Endothelial cell of umbilical vein (primary cell): ENCODE results near the gene POLE4.

Experiments
- CTCF ChIP-seq, 2 donors: IDR thresholded peaks; 1 replicate in 1 of 2; 2 replicates in 1 of 2; pipeline ENCODE4 v1.5.1; 2011; ENCODE audit warnings: low read length in 2 of 2, mild to moderate bottlenecking in 2 of 2, moderate library complexity in 2 of 2, control low read depth in 1 of 2, inconsistent platforms in 1 of 2, low read depth in 1 of 2; ENCODE audit not compliant: insufficient read depth in 1 of 2; ENCODE audit errors: extremely low read depth in 1 of 2
- EZH2 ChIP-seq: IDR thresholded peaks from 2 replicates; pipeline ENCODE4 v1.6.1; 2012; ENCODE audit warnings: borderline replicate concordance, low read depth, mild to moderate bottlenecking, moderate library complexity, low read length, inconsistent platforms; ENCODE audit not compliant: severe bottlenecking
- FOS ChIP-seq: IDR thresholded peaks from 2 replicates; pipeline ENCODE4 v1.6.1; 2011; ENCODE audit warnings: mild to moderate bottlenecking, low read length, moderate library complexity, borderline replicate concordance; ENCODE audit not compliant: insufficient read depth
- GATA2 ChIP-seq: IDR thresholded peaks from 2 replicates; pipeline ENCODE4 v1.7.0; 2011; ENCODE audit warnings: low read depth, mild to moderate bottlenecking, moderate library complexity, mixed read lengths, low read length; ENCODE audit not compliant: insufficient read length, insufficient read depth
- JUN ChIP-seq: IDR thresholded peaks from 2 replicates; pipeline ENCODE4 v1.6.1; 2011; ENCODE audit warnings: borderline replicate concordance, low read depth; ENCODE audit not compliant: insufficient read length, insufficient read depth
- MAX ChIP-seq: IDR thresholded peaks from 2 replicates; pipeline ENCODE4 v1.6.1; 2011; ENCODE audit not compliant: insufficient read depth, insufficient read length
- MYC ChIP-seq: IDR thresholded peaks from one replicate; pipeline ENCODE4 v1.6.1; 2011; ENCODE audit warnings: mild to moderate bottlenecking, low read depth, low read length
- POLR2A ChIP-seq: IDR thresholded peaks from 2 replicates; pipeline ENCODE4 v1.6.1; 2012; ENCODE audit warnings: low read depth, mild to moderate bottlenecking, control low read depth, low read length
- POLR2AphosphoS5 ChIP-seq: IDR thresholded peaks from 2 replicates; pipeline ENCODE4 v1.6.1; 2012; ENCODE audit warnings: low read depth, mild to moderate bottlenecking, control low read depth, low read length, moderate library complexity; ENCODE audit not compliant: insufficient read depth

GRCh38 chr2:74939919-74940812 is 18.3 kb upstream of the POLE4 start:
- TF ChIP-seq CTCF (IDR thresholded peaks at IDR 0.05; ENCODE audit: extremely low read depth in 1 of 2, insufficient read depth in 1 of 2, low read depth in 1 of 2, low read length in 2 of 2): no peak
- TF ChIP-seq POLR2AphosphoS5: no peak
- no peak for TF ChIP-seq EZH2
- no peak for TF ChIP-seq MAX
- no peak for TF ChIP-seq FOS
- no peak for TF ChIP-seq GATA2
- no peak for TF ChIP-seq POLR2A
- TF ChIP-seq JUN: no peak
- TF ChIP-seq MYC: no peak
